H1 (cell line): ENCODE results near the gene BCL2. TPM values are rescaled to one million over a fixed set of nuclear protein-coding genes. Genes with fewer than 3 reads are reported as not detected.

Experiments used
- CEBPB ChIP-seq: IDR thresholded peaks from 2 replicates; pipeline ENCODE4 v1.6.1; 2012; ENCODE audit warnings: low read depth, low read length
- MAX ChIP-seq: IDR thresholded peaks from 2 replicates; pipeline ENCODE4 v1.6.1; 2012; ENCODE audit warnings: inconsistent platforms
- SRF ChIP-seq: IDR thresholded peaks from 2 replicates; pipeline ENCODE4 v1.6.1; 2011; ENCODE audit warnings: mild to moderate bottlenecking, low read depth, low read length, moderate library complexity
- YY1 ChIP-seq: IDR thresholded peaks from 2 replicates; pipeline ENCODE4 v1.6.1; 2011; ENCODE audit warnings: low read depth, mild to moderate bottlenecking, low read length
- polyA plus RNA-seq, 7 experiments: library from polyadenylated mRNA; depleted of rRNA in 3 of 7; stranded (reverse) in 5 of 7; unstranded in 2 of 7; fragments of >200 nt in 5 of 7; fragments of 200-250 nt in 2 of 7; gene quantifications; 1 replicate in 5 of 7; 2 replicates in 1 of 7; 4 replicates in 1 of 7; pipeline versions ENCODE4 v1.2.1 to v1.2.3, GENCODE V29; 2011 to 2013; ENCODE audit warnings: missing spikeins in 2 of 7, mixed read lengths in 2 of 7
- total RNA-seq: library from RNA; stranded (reverse); fragmentation: NEBNext Ultra II Directional; extraction: Animal tissue kit (Norgen Biotek cat#: 25700); gene quantifications from 2 replicates; pipeline ENCODE4 v1.2.1, GENCODE V29; 2021

BCL2 gene
- total and polyA plus RNA-seq, 2 of the 8 experiments (the other 6 are each of a cell fraction or from before 2014, with no cell fraction given), result 0.59 to 4.5 TPM

- TF ChIP-seq CEBPB (no peak), MAX (no peak), SRF (no peak), YY1 (no peak)
Measured at GRCh38 chr18:63145166-63145850, 174.3 kb downstream of the BCL2 start (continued).
